Measurements from ENCODE around the gene FCER2. TPM values are rescaled to one million over a fixed set of nuclear protein-coding genes. Genes with fewer than 3 reads are reported as not detected.

Gene FCER2
- total RNA-seq, 1 donor from 2014 or later, result not detected

GRCh38 chr19:7669641-7670040, 32.3 kb downstream of the FCER2 start:
- no peak for FAIRE-seq
- no peak for DNase-seq (ENCODE audit: low read depth)
- no peak for TF ChIP-seq CTCF (IDR thresholded peaks at IDR 0.05; ENCODE audit: insufficient read depth, low read length, severe bottlenecking)
- H3K27me3 ChIP-seq (ENCODE audit: control insufficient read depth, insufficient read depth, low read length), result peaks cover 8% of the 10 kb centered on the region
- H3K36me3 ChIP-seq (ENCODE audit: control insufficient read depth, insufficient read depth, low read length), result no peaks in the 10 kb centered on the region
- no peak overlapping the region for H3K4me3 ChIP-seq (ENCODE audit: low read depth, low read length)

GRCh38 chr19:7668842-7669241, 33.1 kb downstream of the FCER2 start, which contains the start of gene RETN:
TSS of gene RETN (plus strand) at chr19:7669049. CDS start at chr19:7669327, 278 bp downstream.
- Histone ChIP-seq H3K4me3 (ENCODE audit: low read depth, low read length) (no peak within 1 kb of the TSS), H3K36me3 (ENCODE audit: control insufficient read depth, insufficient read depth, low read length) (no peaks in the 10 kb centered on the region), H3K27me3 (ENCODE audit: control insufficient read depth, insufficient read depth, low read length) (peaks cover 8% of the 10 kb centered on the region)
- TF ChIP-seq CTCF (IDR thresholded peaks at IDR 0.05; ENCODE audit: insufficient read depth, low read length, severe bottlenecking), result no peak
- FAIRE-seq, result no peak
- no peak for DNase-seq (ENCODE audit: low read depth)

GRCh38 chr19:7665076-7665475, 36.9 kb downstream of the FCER2 start:
- no peak for FAIRE-seq

GRCh38 chr19:7663706-7664105, 38.2 kb downstream of the FCER2 start:
- no peak overlapping the region for H3K4me3 ChIP-seq (ENCODE audit: low read depth, low read length)
- no peak for FAIRE-seq
- no peak for DNase-seq (ENCODE audit: low read depth)

More at GRCh38 chr19:7665076-7665475, 36.9 kb downstream of the FCER2 start:
- DNase-seq (ENCODE audit: low read depth), result no peak
- peaks cover 4% of the 10 kb centered on the region for H3K27me3 ChIP-seq (ENCODE audit: control insufficient read depth, insufficient read depth, low read length)
- H3K36me3 ChIP-seq (ENCODE audit: control insufficient read depth, insufficient read depth, low read length), result no peaks in the 10 kb centered on the region
- H3K4me3 ChIP-seq (ENCODE audit: low read depth, low read length), result no peak overlapping the region
- no peak for TF ChIP-seq CTCF (IDR thresholded peaks at IDR 0.05; ENCODE audit: insufficient read depth, low read length, severe bottlenecking)

GRCh38 chr19:7662657-7663056, 39.3 kb downstream of the FCER2 start:
- no peak for TF ChIP-seq CTCF (IDR thresholded peaks at IDR 0.05; ENCODE audit: insufficient read depth, low read length, severe bottlenecking)
- FAIRE-seq (no peak), DNase-seq (ENCODE audit: low read depth) (no peak)
- Histone ChIP-seq H3K27me3 (ENCODE audit: control insufficient read depth, insufficient read depth, low read length) (no peaks in the 10 kb centered on the region), H3K4me3 (ENCODE audit: low read depth, low read length) (no peak overlapping the region), H3K36me3 (ENCODE audit: control insufficient read depth, insufficient read depth, low read length) (no peaks in the 10 kb centered on the region)

More at GRCh38 chr19:7663706-7664105, 38.2 kb downstream of the FCER2 start:
- H3K36me3 ChIP-seq (ENCODE audit: control insufficient read depth, insufficient read depth, low read length), result no peaks in the 10 kb centered on the region
- no peaks in the 10 kb centered on the region for H3K27me3 ChIP-seq (ENCODE audit: control insufficient read depth, insufficient read depth, low read length)
- TF ChIP-seq CTCF (IDR thresholded peaks at IDR 0.05; ENCODE audit: insufficient read depth, low read length, severe bottlenecking), result no peak

Data from bronchial epithelial cell (primary cell).